ENCODE data around the gene SRSF3.

- TF ChIP-seq EZH2 (IDR thresholded peaks at IDR 0.05) (no peak), POLR2AphosphoS5 (IDR thresholded peaks at IDR 0.05; ENCODE audit: borderline replicate concordance, low read depth, low read length) (no peak), FOXP2 (optimal IDR thresholded peaks at IDR 0.05; ENCODE audit: control extremely low read depth, extremely low read length, insufficient read depth) (no peak)
These were observed 30.4 kb downstream of the SRSF3 start for GRCh38 chr6:36624461-36625157.
